Measurements from ENCODE around the gene DNAH10.

DNA sequence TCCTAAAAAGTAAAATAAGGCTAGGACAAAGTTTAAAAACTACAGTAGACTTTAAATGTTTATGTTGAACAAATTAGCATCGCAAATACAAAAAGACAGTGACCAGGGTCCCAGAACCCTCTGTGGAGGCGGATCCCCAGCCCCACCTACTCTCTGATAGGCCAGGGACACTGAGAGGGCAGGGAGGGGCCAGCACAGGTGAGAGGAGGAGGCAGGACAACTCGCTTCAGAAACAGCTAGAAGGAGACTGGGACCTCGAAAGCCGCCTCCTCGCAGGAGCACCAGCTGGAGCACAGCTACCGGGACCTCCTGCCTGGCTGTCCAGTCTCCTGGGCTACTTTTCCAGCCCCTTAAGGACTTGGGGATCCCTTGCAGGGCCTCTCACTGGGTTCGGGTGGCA lies 992 bp downstream of the DNAH10 start:
- TF ChIP-seq, protein P1, sequence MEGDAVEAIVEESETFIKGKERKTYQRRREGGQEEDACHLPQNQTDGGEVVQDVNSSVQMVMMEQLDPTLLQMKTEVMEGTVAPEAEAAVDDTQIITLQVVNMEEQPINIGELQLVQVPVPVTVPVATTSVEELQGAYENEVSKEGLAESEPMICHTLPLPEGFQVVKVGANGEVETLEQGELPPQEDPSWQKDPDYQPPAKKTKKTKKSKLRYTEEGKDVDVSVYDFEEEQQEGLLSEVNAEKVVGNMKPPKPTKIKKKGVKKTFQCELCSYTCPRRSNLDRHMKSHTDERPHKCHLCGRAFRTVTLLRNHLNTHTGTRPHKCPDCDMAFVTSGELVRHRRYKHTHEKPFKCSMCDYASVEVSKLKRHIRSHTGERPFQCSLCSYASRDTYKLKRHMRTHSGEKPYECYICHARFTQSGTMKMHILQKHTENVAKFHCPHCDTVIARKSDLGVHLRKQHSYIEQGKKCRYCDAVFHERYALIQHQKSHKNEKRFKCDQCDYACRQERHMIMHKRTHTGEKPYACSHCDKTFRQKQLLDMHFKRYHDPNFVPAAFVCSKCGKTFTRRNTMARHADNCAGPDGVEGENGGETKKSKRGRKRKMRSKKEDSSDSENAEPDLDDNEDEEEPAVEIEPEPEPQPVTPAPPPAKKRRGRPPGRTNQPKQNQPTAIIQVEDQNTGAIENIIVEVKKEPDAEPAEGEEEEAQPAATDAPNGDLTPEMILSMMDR (IDR thresholded peaks at IDR 0.05; ENCODE audit: poor library complexity), result no peak
- TF ChIP-seq EZH2 (IDR thresholded peaks at IDR 0.05; ENCODE audit: borderline replicate concordance), result no peak
- no peak for TF ChIP-seq EZH2phosphoT487 (IDR thresholded peaks at IDR 0.05; ENCODE audit: low read depth, severe bottlenecking, unreplicated experiment)
